PC-9 (cell line): ENCODE data around the gene PIK3CG. TPM values are rescaled to one million over a fixed set of nuclear protein-coding genes. Genes with fewer than 3 reads are reported as not detected.
"Not testable (repeated sequence)": the region's sequence is repeated elsewhere in the genome, so short reads cannot be mapped to it uniquely, and the experiment has no call there.

Experiments
- BruUV-seq: library from RNA; stranded (reverse); fragments of 400-500 nt; replicated peaks from 2 replicates; lab custom pipeline; 2021; lab: Mats Ljungman, UMichigan
- CTCF ChIA-PET: fragments of 300-600 bp; sonication (Branson Sonifier 250); formaldehyde crosslinking; loops from one replicate; lab custom pipeline; 2022; ENCODE audit warnings: antibody characterized with exemption; lab: Charles Lee
- POLR2A ChIA-PET: fragments of 300-600 bp; sonication (Branson Sonifier 250); formaldehyde crosslinking; loops from one replicate; lab custom pipeline; 2022; ENCODE audit warnings: antibody characterized with exemption; ENCODE audit not compliant: unreplicated experiment; lab: Charles Lee
- DNase-seq, 2 experiments: peaks; one replicate each; pipeline versions ENCODE4 v3.0.0 to v3.0.0-alpha.2; 2015 to 2022; ENCODE audit warnings: mixed read lengths in 1 of 2
- H2AFZ ChIP-seq: fragments of 200-600 bp; sonication (generic); 2 replicates; pipeline ENCODE4 v1.8.1; 2017; ENCODE audit warnings: antibody characterized with exemption
- H3F3A ChIP-seq: fragments of 200-600 bp; sonication (generic); 2 replicates; pipeline ENCODE4 v1.8.1; 2017; ENCODE audit warnings: antibody characterized with exemption, mild to moderate bottlenecking, low read depth; ENCODE audit not compliant: insufficient read depth
- H3K27ac ChIP-seq: fragments of 200-600 bp; sonication (generic); 2 replicates; pipeline ENCODE4 v1.6.1; 2016; ENCODE audit warnings: mixed run types
- H3K27me3 ChIP-seq: fragments of 200-600 bp; sonication (generic); 2 replicates; pipeline ENCODE4 v1.6.1; 2016; ENCODE audit warnings: low read depth, mixed run types; ENCODE audit not compliant: insufficient read depth
- H3K36me3 ChIP-seq: fragments of 200-600 bp; sonication (generic); 2 replicates; pipeline ENCODE4 v1.6.1; 2016; ENCODE audit warnings: low read depth, mixed run types
- H3K4me1 ChIP-seq: fragments of 200-600 bp; sonication (generic); replicated peaks from 2 replicates; pipeline ENCODE4 v1.6.1; 2016; ENCODE audit warnings: mixed run types; ENCODE audit not compliant: insufficient read depth
- H3K4me2 ChIP-seq: fragments of 200-600 bp; sonication (generic); 2 replicates; pipeline ENCODE4 v1.6.1; 2017; ENCODE audit warnings: mixed run types
- H3K4me3 ChIP-seq: fragments of 200-600 bp; sonication (generic); 2 replicates; pipeline ENCODE4 v1.6.1; 2016; ENCODE audit warnings: mixed run types
- H3K79me2 ChIP-seq: fragments of 200-600 bp; sonication (generic); 2 replicates; pipeline ENCODE4 v1.6.1; 2017; ENCODE audit warnings: low read depth, mixed run types
- H3K9me2 ChIP-seq: fragments of 200-600 bp; sonication (generic); 2 replicates; pipeline ENCODE4 v1.8.1; 2017; ENCODE audit warnings: mild to moderate bottlenecking; ENCODE audit not compliant: insufficient read depth
- H3K9me3 ChIP-seq: fragments of 200-600 bp; sonication (generic); 2 replicates; pipeline ENCODE4 v1.8.1; 2016; ENCODE audit warnings: low read depth; ENCODE audit not compliant: insufficient read depth
- H4K20me1 ChIP-seq: fragments of 200-600 bp; sonication (generic); 2 replicates; pipeline ENCODE4 v1.8.1; 2017; ENCODE audit not compliant: insufficient read depth
- CTCF ChIP-seq: fragments of 200-600 bp; sonication (generic); conservative IDR thresholded peaks from 2 replicates; pipeline ENCODE4 v1.6.1; 2017; ENCODE audit warnings: mixed run types, antibody characterized with exemption, mild to moderate bottlenecking, moderate library complexity
- EZH2 ChIP-seq: fragments of 200-600 bp; sonication (generic); IDR thresholded peaks from 2 replicates; pipeline ENCODE4 v1.8.0; 2017; ENCODE audit warnings: antibody characterized with exemption, low read depth
- intact Hi-C: fragments of 100-400 bp; cut with micrococcal nuclease; formaldehyde crosslinking; loops from one replicate; pipeline ENCODE4 v1.10.0; 2022; ENCODE audit not compliant: unreplicated experiment
- total RNA-seq: library from RNA; stranded (reverse); gene quantifications from 2 replicates; pipeline ENCODE4 v1.2.3, GENCODE V29; 2021

PIK3CG gene
- total RNA-seq, 1 experiment from 2014 or later, result not detected

- no peak overlapping the region for H2AFZ ChIP-seq
- no peak overlapping the region for H3K4me3 ChIP-seq
- H3K36me3 ChIP-seq, result no peaks in the 10 kb centered on the region
- no TSS peak for BruUV-seq
- peaks cover 5% of the 10 kb centered on the region; the same call in 1 of the 2 replicates for H3K9me3 ChIP-seq
- intact Hi-C loops, result no loop called here
- TF ChIP-seq CTCF (no peak), EZH2 (no peak)
- H3K4me2 ChIP-seq, result no peak overlapping the region
- no peaks in the 10 kb centered on the region for H3K27me3 ChIP-seq
- no peaks in the 10 kb centered on the region for H3K79me2 ChIP-seq
- ChIA-PET POLR2A (no interaction called here), CTCF (interaction anchor here (0.5 kb wide), 1 partner anchor 388 kb away, joined by 6 read pairs; no protein-coding TSS in a partner anchor)
- H4K20me1 ChIP-seq, result no peaks in the 10 kb centered on the region
- no peaks in the 10 kb centered on the region for H3K9me2 ChIP-seq
- H3K27ac ChIP-seq, result no peak overlapping the region
- H3F3A ChIP-seq, result no peaks in the 10 kb centered on the region
- no peaks in the 10 kb centered on the region for H3K4me1 ChIP-seq
- no peak for DNase-seq
These were observed 62.5 kb downstream of the PIK3CG start for GRCh38 chr7:106927536-106927935.

- H3K9me3 ChIP-seq, H3K27ac ChIP-seq, H3K4me3 ChIP-seq, H3K4me2 ChIP-seq, H3K27me3 ChIP-seq, BruUV-seq, H2AFZ ChIP-seq, POLR2A ChIA-PET, H3K79me2 ChIP-seq, H3K4me1 ChIP-seq, H3K36me3 ChIP-seq, H4K20me1 ChIP-seq, H3K9me2 ChIP-seq, DNase-seq, intact Hi-C loops, CTCF ChIA-PET, H3F3A ChIP-seq: not testable (repeated sequence)
These were observed 64.5 kb downstream of the PIK3CG start for GRCh38 chr7:106929616-106930015.

GRCh38 chr7:106936236-106936635, 71.2 kb downstream of the PIK3CG start:
- Histone ChIP-seq H3K4me3 (no peak overlapping the region), H3K79me2 (no peaks in the 10 kb centered on the region), H3K27ac (no peak overlapping the region), H3K27me3 (no peaks in the 10 kb centered on the region), H3K36me3 (no peaks in the 10 kb centered on the region), H3F3A (no peaks in the 10 kb centered on the region), H3K4me1 (no peaks in the 10 kb centered on the region), H4K20me1 (no peaks in the 10 kb centered on the region), H3K9me3 (no peaks in the 10 kb centered on the region; the same call in 1 of the 2 replicates), H3K4me2 (no peak overlapping the region), H2AFZ (no peak overlapping the region), H3K9me2 (no peaks in the 10 kb centered on the region)
- POLR2A ChIA-PET, result no interaction called here
- no TSS peak for BruUV-seq
- intact Hi-C loops, result no loop called here
- TF ChIP-seq EZH2 (no peak), CTCF (no peak)
- DNase-seq, result no peak
- CTCF ChIA-PET, result no interaction called here

GRCh38 chr7:106938122-106938521, 73.0 kb downstream of the PIK3CG start:
- POLR2A ChIA-PET, result interaction anchor here (0.6 kb wide), 1 partner anchor 9 kb away, joined by 6 read pairs; no protein-coding TSS in a partner anchor
- H4K20me1 ChIP-seq, intact Hi-C loops, H3K9me3 ChIP-seq, H3K4me1 ChIP-seq, H3K27ac ChIP-seq, DNase-seq, H3K4me2 ChIP-seq, H3K36me3 ChIP-seq, H3K4me3 ChIP-seq, BruUV-seq, H3F3A ChIP-seq, H3K79me2 ChIP-seq, H3K9me2 ChIP-seq, CTCF ChIA-PET, H3K27me3 ChIP-seq, H2AFZ ChIP-seq: not testable (repeated sequence)
